NT2/D1 (cell line): ENCODE results near the gene TEAD1.

ENCODE experiments used
- DNase-seq: peaks from one replicate; pipeline ENCODE4 v3.0.0-alpha.2; 2011; ENCODE audit warnings: low read depth, low spot score
- H3K27me3 ChIP-seq: 2 replicates; pipeline ENCODE4 v1.6.0; 2011; ENCODE audit warnings: mild to moderate bottlenecking; ENCODE audit not compliant: insufficient read length, insufficient read depth
- H3K36me3 ChIP-seq: 2 replicates; pipeline ENCODE4 v1.6.1; 2011; ENCODE audit warnings: mild to moderate bottlenecking, low read length, mixed read lengths; ENCODE audit not compliant: insufficient read depth, insufficient read length
- H3K4me1 ChIP-seq: 2 replicates; pipeline ENCODE4 v1.5.1; 2011; ENCODE audit not compliant: insufficient read depth, insufficient read length
- H3K4me3 ChIP-seq: 2 replicates; pipeline ENCODE4 v1.5.1; 2011; ENCODE audit warnings: low read depth; ENCODE audit not compliant: insufficient read length
- H3K9ac ChIP-seq: 2 replicates; pipeline ENCODE4 v1.6.0; 2011; ENCODE audit warnings: low read depth; ENCODE audit not compliant: insufficient read length
- H3K9me3 ChIP-seq: 2 replicates; pipeline ENCODE4 v1.5.1; 2011; ENCODE audit warnings: mild to moderate bottlenecking, low read length; ENCODE audit not compliant: insufficient read depth
- SUZ12 ChIP-seq: IDR thresholded peaks from 2 replicates; pipeline ENCODE4 v1.6.1; 2011; ENCODE audit not compliant: insufficient read length, insufficient read depth; ENCODE audit errors: extremely low read depth
- YY1 ChIP-seq: IDR thresholded peaks from 2 replicates; pipeline ENCODE4 v1.6.1; 2011; ENCODE audit not compliant: insufficient read length, insufficient read depth
- ZNF274 ChIP-seq: IDR thresholded peaks from 2 replicates; pipeline ENCODE4 v1.6.1; 2011; ENCODE audit warnings: mild to moderate bottlenecking, low read depth, low read length

TEAD1 gene

GRCh38 chr11:12918667-12919066 lies 244.4 kb downstream of the TEAD1 start:
- TF ChIP-seq ZNF274 (no peak), YY1 (no peak), SUZ12 (no peak)
- H3K27me3 ChIP-seq, result no peaks in the 10 kb centered on the region
- H3K9me3 ChIP-seq, result no peaks in the 10 kb centered on the region
- peaks cover 4% of the 10 kb centered on the region for H3K4me1 ChIP-seq
- no peak for DNase-seq
- no peak overlapping the region for H3K4me3 ChIP-seq
- no peak overlapping the region for H3K9ac ChIP-seq
- peaks cover 12% of the 10 kb centered on the region for H3K36me3 ChIP-seq

- no peaks in the 10 kb centered on the region for H3K9me3 ChIP-seq
- H3K4me3 ChIP-seq, result no peak overlapping the region
- H3K27me3 ChIP-seq, result no peaks in the 10 kb centered on the region
- H3K36me3 ChIP-seq, result peaks cover 21% of the 10 kb centered on the region
- DNase-seq, result no peak
- no peak for TF ChIP-seq SUZ12
- no peak for TF ChIP-seq ZNF274
- no peak for TF ChIP-seq YY1
- no peaks in the 10 kb centered on the region for H3K4me1 ChIP-seq
- H3K9ac ChIP-seq, result no peak overlapping the region
Observed at GRCh38 chr11:12922418-12922817, 248.2 kb downstream of the TEAD1 start.

- TF ChIP-seq YY1, result no peak
- TF ChIP-seq SUZ12, result no peak
- no peak for TF ChIP-seq ZNF274
- Histone ChIP-seq H3K4me1 (no peaks in the 10 kb centered on the region), H3K27me3 (no peaks in the 10 kb centered on the region), H3K4me3 (no peak overlapping the region), H3K9ac (no peak overlapping the region), H3K36me3 (peaks cover 21% of the 10 kb centered on the region), H3K9me3 (no peaks in the 10 kb centered on the region)
- no peak for DNase-seq
Observed at GRCh38 chr11:12922980-12923507, 248.8 kb downstream of the TEAD1 start.

GRCh38 chr11:12924650-12925049 lies 250.4 kb downstream of the TEAD1 start:
- H3K36me3 ChIP-seq, result peaks cover 21% of the 10 kb centered on the region
- no peaks in the 10 kb centered on the region for H3K4me1 ChIP-seq
- no peaks in the 10 kb centered on the region for H3K9me3 ChIP-seq
- no peak overlapping the region for H3K4me3 ChIP-seq
- no peaks in the 10 kb centered on the region for H3K27me3 ChIP-seq
- TF ChIP-seq ZNF274 (no peak), SUZ12 (no peak), YY1 (no peak)
- no peak for DNase-seq
- H3K9ac ChIP-seq, result no peak overlapping the region

- Histone ChIP-seq H3K9ac (no peak overlapping the region), H3K36me3 (peaks cover 20% of the 10 kb centered on the region), H3K4me1 (no peaks in the 10 kb centered on the region), H3K27me3 (no peaks in the 10 kb centered on the region), H3K9me3 (no peaks in the 10 kb centered on the region), H3K4me3 (no peak overlapping the region)
- TF ChIP-seq SUZ12, result no peak
- no peak for TF ChIP-seq ZNF274
- TF ChIP-seq YY1, result no peak
- no peak for DNase-seq
Observed at GRCh38 chr11:12925520-12925919, 251.3 kb downstream of the TEAD1 start.

GRCh38 chr11:12927221-12927620 lies 253.0 kb downstream of the TEAD1 start:
- Histone ChIP-seq H3K9me3 (no peaks in the 10 kb centered on the region), H3K36me3 (peaks cover 26% of the 10 kb centered on the region), H3K27me3 (no peaks in the 10 kb centered on the region), H3K4me3 (no peak overlapping the region), H3K4me1 (no peaks in the 10 kb centered on the region), H3K9ac (no peak overlapping the region)
- TF ChIP-seq YY1 (no peak), SUZ12 (no peak), ZNF274 (no peak)
- no peak for DNase-seq

- no peak for DNase-seq
- H3K4me1 ChIP-seq, result no peaks in the 10 kb centered on the region
- peaks cover 32% of the 10 kb centered on the region for H3K36me3 ChIP-seq
- H3K27me3 ChIP-seq, result no peaks in the 10 kb centered on the region
- no peaks in the 10 kb centered on the region for H3K9me3 ChIP-seq
- no peak overlapping the region for H3K9ac ChIP-seq
- TF ChIP-seq YY1 (no peak), SUZ12 (no peak), ZNF274 (no peak)
- no peak overlapping the region for H3K4me3 ChIP-seq
Observed at GRCh38 chr11:12927886-12928285, 253.7 kb downstream of the TEAD1 start.

GRCh38 chr11:12930850-12931249 lies 256.6 kb downstream of the TEAD1 start:
- no peak for DNase-seq
- Histone ChIP-seq H3K9ac (no peak overlapping the region), H3K4me3 (no peak overlapping the region), H3K4me1 (no peaks in the 10 kb centered on the region), H3K27me3 (no peaks in the 10 kb centered on the region), H3K36me3 (peaks cover 29% of the 10 kb centered on the region), H3K9me3 (no peaks in the 10 kb centered on the region)
- TF ChIP-seq SUZ12 (no peak), YY1 (no peak), ZNF274 (no peak)
